Endodermal cell (in vitro differentiated cells): ENCODE data around the gene MYOF. TPM values are rescaled to one million over a fixed set of nuclear protein-coding genes. Genes with fewer than 3 reads are reported as not detected.
A peak's percentile ranks its signal among the peaks of the same experiment; 100 is the strongest.

ENCODE experiments used
- DNase-seq: peaks from one replicate; pipeline ENCODE4 v3.0.0-alpha.2; 2017
- H3K27ac ChIP-seq: 2 replicates; pipeline ENCODE4 v1.5.1; 2013; ENCODE audit warnings: mild to moderate bottlenecking, low read depth, low read length, moderate library complexity
- H3K27me3 ChIP-seq: 2 replicates; pipeline ENCODE4 v1.6.1; 2013; ENCODE audit warnings: mild to moderate bottlenecking, low read length, moderate library complexity; ENCODE audit not compliant: insufficient read depth, control insufficient read depth, poor library complexity, severe bottlenecking
- H3K36me3 ChIP-seq: 2 replicates; pipeline ENCODE4 v1.7.0; 2013; ENCODE audit warnings: mild to moderate bottlenecking, low read length, moderate library complexity; ENCODE audit not compliant: control insufficient read depth, insufficient read depth
- H3K4me1 ChIP-seq: one replicate; pipeline ENCODE4 v1.7.0; 2013; ENCODE audit warnings: low read length; ENCODE audit not compliant: control insufficient read depth, insufficient read depth
- H3K4me3 ChIP-seq: 2 replicates; pipeline ENCODE4 v1.5.1; 2013; ENCODE audit warnings: mild to moderate bottlenecking, low read length, moderate library complexity
- H3K9ac ChIP-seq: 2 replicates; pipeline ENCODE4 v1.6.1; 2013; ENCODE audit warnings: mild to moderate bottlenecking, low read length, moderate library complexity; ENCODE audit not compliant: poor library complexity, severe bottlenecking; ENCODE audit errors: extremely low read depth
- H3K9me3 ChIP-seq: 2 replicates; pipeline ENCODE4 v1.6.1; 2013; ENCODE audit warnings: mild to moderate bottlenecking, low read length, moderate library complexity; ENCODE audit not compliant: control insufficient read depth
- H3K27ac Mint-ChIP-seq: 2 replicates; pipeline ENCODE4 v1.8.0; 2020; ENCODE audit warnings: mixed read lengths
- H3K27me3 Mint-ChIP-seq: 2 replicates; pipeline ENCODE4 v1.8.0; 2021; ENCODE audit warnings: mild to moderate bottlenecking, mixed read lengths; ENCODE audit not compliant: insufficient read depth
- H3K36me3 Mint-ChIP-seq: 2 replicates; pipeline ENCODE4 v1.8.0; 2020; ENCODE audit warnings: low read depth, mixed read lengths
- H3K4me1 Mint-ChIP-seq: 2 replicates; pipeline ENCODE4 v1.8.0; 2020; ENCODE audit warnings: mixed read lengths
- H3K4me3 Mint-ChIP-seq: 2 replicates; pipeline ENCODE4 v1.8.0; 2020; ENCODE audit warnings: mild to moderate bottlenecking, moderate library complexity, mixed read lengths
- H3K9me3 Mint-ChIP-seq: 2 replicates; pipeline ENCODE4 v1.8.0; 2020; ENCODE audit warnings: mild to moderate bottlenecking, mixed read lengths
- WGBS, 2 experiments: methylation state at CpG; one replicate each; pipeline versions ENCODE4 v1.1.5 to v1.1.7; 2013; ENCODE audit warnings: missing lambda C conversion rate in 2 of 2, mixed read lengths in 1 of 2; ENCODE audit not compliant: insufficient coverage in 1 of 2, insufficient read length in 1 of 2; 5-methylcytosine and 5-hydroxymethylcytosine counted together
- total RNA-seq, 2 donors: library from RNA; stranded (reverse); fragmentation: NEBNext Ultra II Directional in 1 of 2; extraction: Animal tissue kit (Norgen Biotek cat#: 25700) in 1 of 2; gene quantifications; 2 replicates in 1 of 2; 3 replicates in 1 of 2; pipeline ENCODE4 v1.2.1, GENCODE V29; 2021
- TF ChIP-seq, protein P1 (sequence below): fragments of 200-600 bp; sonication (generic); conservative IDR thresholded peaks from 2 replicates; pipeline ENCODE4 v1.5.0; 2021; ENCODE audit warnings: antibody characterized with exemption, mild to moderate bottlenecking

MYOF gene
- total RNA-seq, 2 donors from 2014 or later: 37.4 to 93.8 TPM

DNA sequence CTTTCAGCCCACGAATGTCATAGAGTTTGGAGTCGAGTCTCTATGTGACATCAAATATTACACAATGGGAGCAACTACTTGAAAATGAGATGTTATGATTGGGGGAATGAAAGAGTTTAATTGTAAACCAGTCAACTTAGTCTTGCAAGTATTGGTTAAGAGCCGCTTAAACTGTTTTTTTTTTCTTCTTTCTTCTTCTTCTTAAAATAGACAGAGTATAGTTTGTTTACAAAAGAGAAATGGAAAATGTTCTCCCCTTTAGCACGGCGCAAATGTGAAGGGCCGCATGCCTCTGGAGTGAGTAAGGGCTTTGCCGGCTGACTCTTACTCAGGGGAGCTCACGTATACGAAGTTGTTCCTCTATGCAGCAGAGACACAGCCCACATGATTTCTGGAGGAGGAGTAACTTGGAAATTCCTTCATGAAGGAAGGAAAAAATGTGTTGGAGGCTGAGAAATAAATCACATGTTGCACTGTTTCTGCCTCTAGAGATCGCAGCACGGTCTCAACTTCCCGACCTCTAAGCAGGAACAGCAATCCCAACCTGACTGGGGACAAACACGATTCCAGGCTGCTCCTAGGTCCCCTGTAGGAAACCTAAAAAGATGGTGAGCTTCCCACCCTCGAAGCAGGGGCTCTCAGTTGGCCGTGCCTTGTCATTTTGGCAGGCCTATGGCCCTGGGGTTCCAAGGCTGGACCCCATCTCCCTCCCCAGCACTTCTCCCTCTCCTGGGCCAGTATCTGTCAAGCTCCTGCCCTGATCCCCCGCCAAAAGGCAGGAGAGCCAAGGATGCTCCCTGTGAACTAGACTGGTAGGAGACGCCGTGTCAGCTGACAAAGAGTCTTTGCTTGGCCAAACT, 44.8 kb downstream of the MYOF start:
- DNase-seq: peak; percentile 82
- Histone ChIP-seq H3K4me1 (peaks cover 21% of the 10 kb centered on the region), H3K36me3 (peaks cover 10% of the 10 kb centered on the region), H3K9ac (peak overlapping the region; percentile 53), H3K4me3 (peak overlapping the region; percentile 44), H3K9me3 (no peaks in the 10 kb centered on the region), H3K27me3 (no peaks in the 10 kb centered on the region), H3K27ac (peak overlapping the region; percentile 98)
- TF ChIP-seq, protein P1, sequence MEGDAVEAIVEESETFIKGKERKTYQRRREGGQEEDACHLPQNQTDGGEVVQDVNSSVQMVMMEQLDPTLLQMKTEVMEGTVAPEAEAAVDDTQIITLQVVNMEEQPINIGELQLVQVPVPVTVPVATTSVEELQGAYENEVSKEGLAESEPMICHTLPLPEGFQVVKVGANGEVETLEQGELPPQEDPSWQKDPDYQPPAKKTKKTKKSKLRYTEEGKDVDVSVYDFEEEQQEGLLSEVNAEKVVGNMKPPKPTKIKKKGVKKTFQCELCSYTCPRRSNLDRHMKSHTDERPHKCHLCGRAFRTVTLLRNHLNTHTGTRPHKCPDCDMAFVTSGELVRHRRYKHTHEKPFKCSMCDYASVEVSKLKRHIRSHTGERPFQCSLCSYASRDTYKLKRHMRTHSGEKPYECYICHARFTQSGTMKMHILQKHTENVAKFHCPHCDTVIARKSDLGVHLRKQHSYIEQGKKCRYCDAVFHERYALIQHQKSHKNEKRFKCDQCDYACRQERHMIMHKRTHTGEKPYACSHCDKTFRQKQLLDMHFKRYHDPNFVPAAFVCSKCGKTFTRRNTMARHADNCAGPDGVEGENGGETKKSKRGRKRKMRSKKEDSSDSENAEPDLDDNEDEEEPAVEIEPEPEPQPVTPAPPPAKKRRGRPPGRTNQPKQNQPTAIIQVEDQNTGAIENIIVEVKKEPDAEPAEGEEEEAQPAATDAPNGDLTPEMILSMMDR: no peak
- peaks cover 58% of the 10 kb centered on the region for H3K4me1 Mint-ChIP-seq
- no peaks in the 10 kb centered on the region for H3K36me3 Mint-ChIP-seq
- 42 to 47% methylated on average over 8 to 17 of the region's 18 CpGs for WGBS, 2 experiments
- no peaks in the 10 kb centered on the region for H3K9me3 Mint-ChIP-seq
- no peaks in the 10 kb centered on the region for H3K27me3 Mint-ChIP-seq
- peak overlapping the region; percentile 51 for H3K4me3 Mint-ChIP-seq
- peak overlapping the region; percentile 98 for H3K27ac Mint-ChIP-seq

GRCh38 chr10:93436591-93437085, 45.5 kb downstream of the MYOF start:
- Mint-ChIP-seq H3K4me3 (no peak overlapping the region), H3K27ac (peak overlapping the region; percentile 98), H3K9me3 (no peaks in the 10 kb centered on the region), H3K36me3 (no peaks in the 10 kb centered on the region), H3K4me1 (peaks cover 55% of the 10 kb centered on the region), H3K27me3 (no peaks in the 10 kb centered on the region)
- DNase-seq: no peak
- Histone ChIP-seq H3K27ac (peak overlapping the region; percentile 98), H3K4me3 (peak overlapping the region; percentile 2), H3K36me3 (peaks cover 9% of the 10 kb centered on the region), H3K9me3 (no peaks in the 10 kb centered on the region), H3K4me1 (peaks cover 21% of the 10 kb centered on the region), H3K9ac (peak overlapping the region; percentile 53), H3K27me3 (no peaks in the 10 kb centered on the region)
- TF ChIP-seq, protein P1: no peak
- 46 to 62% methylated on average over 4 of the region's 4 CpGs for WGBS, 2 experiments

GRCh38 chr10:93435621-93436397, 46.3 kb downstream of the MYOF start:
- peaks cover 18% of the 10 kb centered on the region for H3K4me1 ChIP-seq

More at GRCh38 chr10:93435621-93436397, 46.3 kb downstream of the MYOF start:
- 60 to 66% methylated on average over 1 to 5 of the region's 5 CpGs for WGBS, 2 experiments
- Histone ChIP-seq H3K9me3 (no peaks in the 10 kb centered on the region), H3K36me3 (peaks cover 16% of the 10 kb centered on the region), H3K4me3 (no peak overlapping the region), H3K27ac (peak overlapping the region; percentile 98), H3K27me3 (no peaks in the 10 kb centered on the region), H3K9ac (no peak overlapping the region)
- TF ChIP-seq, protein P1: no peak
- Mint-ChIP-seq H3K4me1 (peaks cover 53% of the 10 kb centered on the region), H3K9me3 (no peaks in the 10 kb centered on the region), H3K27ac (peak overlapping the region; percentile 98), H3K36me3 (peaks cover 4% of the 10 kb centered on the region), H3K4me3 (no peak overlapping the region), H3K27me3 (no peaks in the 10 kb centered on the region)
- peak; percentile 59 for DNase-seq
